Right lung (tissue), 10 donors: ENCODE results near the gene HES7. TPM values are rescaled to one million over a fixed set of nuclear protein-coding genes. Genes with fewer than 3 reads are reported as not detected.
"Not testable (repeated sequence)": the region's sequence is repeated elsewhere in the genome, so short reads cannot be mapped to it uniquely, and the experiment has no call there.

Experiments
- DNase-seq, 2 donors: peaks; one replicate each; pipeline ENCODE4 v3.0.0-alpha.2; 2013
- long read RNA-seq, 8 donors: transcript quantifications; one replicate each; lab custom pipeline, GENCODE V29; 2026
- polyA plus RNA-seq, 5 donors: library from polyadenylated mRNA; unstranded; fragments of 120-200 nt; gene quantifications; one replicate each; pipeline versions ENCODE4 v1.2.1 to v1.2.3, GENCODE V29; 2013; ENCODE audit warnings: inconsistent platforms in 1 of 5, low replicate concordance in 1 of 5; ENCODE audit not compliant: insufficient read length in 5 of 5, insufficient read depth in 1 of 5

Gene HES7
- polyA plus RNA-seq: under 1 TPM in 1 of 5 donors, not detected in 4; 0.22 TPM
- long read RNA-seq, donor 1: 0 reads
- long read RNA-seq, donor 2: 0 reads
- long read RNA-seq, donor 3: 0 reads
- long read RNA-seq, donor 4: 0 reads
- long read RNA-seq, donor 5: 0 reads
- long read RNA-seq, donor 6: 0 reads
- long read RNA-seq, donor 7: 0 reads
- long read RNA-seq, donor 8: 0 reads

DNA sequence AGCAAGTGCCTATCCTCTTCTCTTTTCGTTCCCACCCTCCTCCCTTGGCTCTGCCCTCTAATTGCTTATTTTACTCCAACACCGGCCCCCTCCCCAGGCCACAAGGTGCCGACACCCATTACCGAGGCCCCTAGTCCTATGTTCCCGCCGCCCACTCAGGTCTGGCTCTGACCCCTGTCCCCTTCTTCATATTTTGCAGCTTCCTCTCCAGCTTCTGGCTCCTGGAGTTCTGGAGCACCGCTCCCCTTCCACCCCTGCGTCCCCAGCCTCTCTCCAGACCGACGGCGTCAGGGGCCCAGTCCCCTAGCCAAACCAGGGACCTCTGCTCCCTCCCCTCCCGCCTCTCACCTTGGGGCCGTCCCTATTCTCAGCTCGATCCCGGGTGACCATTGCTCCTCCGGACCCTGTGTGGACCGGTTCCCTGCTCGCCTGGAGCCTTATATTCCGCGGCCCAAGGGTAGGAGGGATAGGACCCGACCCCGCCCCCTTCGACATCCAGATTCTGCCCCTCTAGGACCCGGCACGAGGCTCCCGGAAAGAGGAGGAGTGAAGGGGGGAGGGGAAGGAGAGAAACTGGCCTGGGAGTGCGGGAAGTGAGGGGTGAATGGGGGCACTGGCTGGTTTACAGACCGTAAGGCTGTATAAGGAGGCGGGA is at the start of gene HES7:
TSS of gene HES7 (minus strand) at position 412 of the 655 bp plus-strand sequence. CDS start at position 390, 22 bp downstream.
- peak in 1 of 2 donors; percentile 23 for DNase-seq

GRCh38 chr17:8173056-8173870 is 49.4 kb upstream of the HES7 start:
- peak; percentile 90 to 94 for DNase-seq

- not testable (repeated sequence) for DNase-seq
Measured at GRCh38 chr17:8170186-8170585, 46.3 kb upstream of the HES7 start.

DNA sequence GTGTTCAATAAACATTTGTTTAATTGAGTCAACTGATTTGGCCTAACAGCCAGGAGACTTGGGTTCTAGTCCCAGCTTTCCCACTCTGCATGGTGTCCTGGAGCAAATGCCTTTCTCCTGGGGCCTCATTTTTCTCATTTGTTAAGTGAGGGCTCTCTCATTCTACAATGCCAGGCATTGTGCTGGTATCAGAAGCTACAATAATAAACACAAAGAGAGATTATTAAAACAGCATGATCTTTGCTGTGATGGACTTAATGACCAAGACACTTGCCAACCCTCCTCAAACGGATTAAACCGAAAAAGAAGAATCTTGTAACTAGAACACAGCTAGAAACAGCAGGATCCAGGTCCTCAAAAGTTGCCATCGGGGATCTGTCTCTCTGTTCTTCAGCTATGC is 43.6 kb upstream of the HES7 start:
- no peak for DNase-seq

- DNase-seq: no peak
Measured at GRCh38 chr17:8166731-8167130, 42.8 kb upstream of the HES7 start.

DNA sequence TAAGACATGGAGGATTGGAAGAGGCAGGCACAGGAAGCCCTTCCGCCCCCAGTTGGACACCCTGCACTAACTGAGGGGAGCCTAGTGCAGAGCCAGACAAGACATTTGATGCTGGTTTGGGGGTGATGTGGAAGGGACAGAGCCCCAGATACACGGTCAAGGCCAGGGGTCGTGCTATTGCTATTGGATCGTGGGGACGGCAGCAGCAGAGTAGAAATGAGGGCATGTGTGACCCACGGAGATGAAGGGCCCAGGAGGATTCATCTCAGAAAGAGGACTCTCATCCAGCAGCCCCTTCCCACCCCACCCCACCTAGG is 40.9 kb upstream of the HES7 start:
- no peak for DNase-seq

DNA sequence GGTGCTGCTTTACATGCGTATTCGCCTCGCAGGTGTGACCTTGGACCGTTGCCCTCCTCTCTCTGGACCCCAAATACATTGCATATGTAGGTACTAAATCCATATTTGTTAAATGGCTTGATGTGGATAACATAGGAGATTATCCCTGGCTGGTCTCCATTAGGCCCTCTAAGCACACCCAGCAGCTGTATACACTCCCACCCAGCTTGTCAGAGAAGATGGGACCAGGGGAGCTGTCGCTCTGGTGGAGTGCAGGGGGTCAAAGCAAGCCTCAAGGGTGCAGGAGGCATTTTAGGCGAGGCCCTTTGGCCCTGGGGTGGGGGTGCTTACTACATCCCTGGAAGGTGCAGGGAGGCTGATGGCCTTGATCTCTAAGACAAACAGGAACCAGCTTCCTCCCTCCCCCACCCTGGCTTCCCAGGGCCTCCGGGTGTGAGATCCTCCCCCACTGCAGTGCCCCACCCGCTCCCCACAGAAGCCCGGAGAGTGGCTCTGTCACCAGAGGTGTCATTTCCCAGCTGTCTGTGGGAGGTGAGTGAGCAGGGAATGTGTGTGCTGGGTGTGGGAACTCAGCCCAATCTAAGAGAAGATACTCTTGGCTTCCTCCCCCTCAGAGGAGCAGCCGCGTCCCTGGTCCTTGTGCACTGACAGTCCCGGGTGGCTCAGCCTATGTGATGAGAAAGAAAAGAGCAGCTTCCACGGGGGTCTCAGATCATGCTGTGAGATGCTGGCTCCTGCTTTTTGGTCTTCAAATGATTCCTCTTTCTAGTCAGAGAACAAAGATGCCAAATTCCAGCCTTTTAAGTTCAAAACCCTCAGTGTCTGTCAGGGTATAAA is 40.3 kb upstream of the HES7 start:
- no peak for DNase-seq

GRCh38 chr17:8162997-8163977 is 39.4 kb upstream of the HES7 start:
- peak in 1 of 2 donors; percentile 78 for DNase-seq

GRCh38 chr17:8162233-8162996 is 38.5 kb upstream of the HES7 start, which contains the start of gene VAMP2:
VAMP2 (minus strand) TSS chr17:8162948; CDS start chr17:8162879, 69 bp downstream.
- peak in 1 of 2 donors; percentile 76 for DNase-seq

- DNase-seq: no peak
Measured at GRCh38 chr17:8161289-8162232, 37.7 kb upstream of the HES7 start.

DNA sequence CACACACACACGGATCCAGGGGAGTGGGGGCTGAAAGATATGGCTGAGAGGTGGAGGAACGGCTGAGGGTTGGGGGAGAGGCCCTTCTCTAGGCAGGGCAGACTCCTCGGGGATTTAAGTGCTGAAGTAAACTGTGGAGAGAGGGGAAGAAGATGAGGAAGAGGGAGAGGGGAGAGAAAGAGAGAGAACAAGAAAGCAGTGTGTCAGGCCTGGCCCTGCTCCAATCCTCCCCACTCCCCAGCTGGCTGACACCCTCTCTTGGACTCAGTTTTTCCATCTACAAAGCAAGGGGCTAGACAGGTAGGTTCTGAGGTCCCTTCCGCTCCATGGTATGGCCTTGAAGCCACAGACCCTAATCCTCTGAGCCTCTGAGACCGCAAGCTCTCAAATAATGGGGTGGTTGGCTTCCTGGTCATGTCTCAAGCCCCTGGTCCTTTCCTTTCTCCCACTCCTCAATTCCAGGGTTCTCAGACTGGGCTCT is 36.9 kb upstream of the HES7 start:
- DNase-seq: no peak

- no peak for DNase-seq
Measured at GRCh38 chr17:8160224-8160577, 36.3 kb upstream of the HES7 start.

- DNase-seq: no peak
Measured at GRCh38 chr17:8159459-8160223, 35.7 kb upstream of the HES7 start.

DNA sequence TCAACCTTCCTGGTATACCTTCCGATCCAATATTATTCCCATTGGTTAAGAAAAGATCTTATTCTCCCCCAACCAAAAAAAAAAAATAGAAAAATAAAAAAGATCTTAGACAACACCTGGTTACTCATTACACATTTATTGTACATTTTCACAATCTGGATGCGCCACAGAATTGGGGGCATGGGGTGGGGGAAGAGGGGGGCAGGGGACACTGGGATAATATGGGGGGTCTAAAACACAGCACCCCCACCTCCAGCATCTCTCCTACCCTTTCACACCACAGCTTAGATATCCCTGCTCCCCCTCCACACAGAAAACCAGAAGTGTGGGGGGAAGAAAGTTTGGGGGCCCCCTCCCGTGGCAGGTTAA is 35.1 kb upstream of the HES7 start:
- no peak for DNase-seq

DNA sequence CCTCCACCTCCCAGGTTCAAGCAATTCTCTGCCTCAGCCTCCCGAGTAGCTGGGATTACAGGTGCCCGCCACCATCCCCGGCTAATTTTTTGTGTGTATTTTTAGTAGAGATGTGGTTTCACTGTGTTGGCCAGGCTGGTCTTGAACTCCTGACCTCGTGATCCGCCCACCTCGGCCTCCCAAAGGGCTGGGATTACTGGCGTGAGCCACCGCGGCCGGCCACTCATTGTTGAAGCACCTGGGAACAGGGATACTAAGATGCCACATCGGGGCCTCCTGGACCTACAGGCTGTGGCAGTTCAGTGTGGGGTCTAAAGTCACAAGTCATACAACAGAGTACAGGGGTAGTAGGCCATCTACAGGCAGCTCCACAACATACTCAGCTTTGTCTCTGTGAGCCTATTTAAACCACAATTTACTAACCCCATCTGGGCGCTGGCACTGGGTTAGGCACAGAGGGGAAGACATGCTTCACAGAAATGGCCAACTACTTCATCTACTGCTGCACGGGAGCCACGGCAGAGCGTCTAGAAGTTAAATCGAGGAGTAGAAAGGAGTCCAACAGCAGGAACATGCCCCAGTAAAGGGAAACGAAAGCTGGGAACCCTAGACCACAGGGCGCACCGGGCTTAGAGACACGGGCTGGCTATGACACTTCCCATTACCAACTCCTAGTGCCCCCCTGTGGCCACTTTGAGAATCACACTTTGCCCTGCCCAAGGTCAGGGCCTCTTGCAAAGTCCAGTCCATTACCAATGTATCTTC is 34.5 kb upstream of the HES7 start:
- peak; percentile 78 to 83 for DNase-seq

DNA sequence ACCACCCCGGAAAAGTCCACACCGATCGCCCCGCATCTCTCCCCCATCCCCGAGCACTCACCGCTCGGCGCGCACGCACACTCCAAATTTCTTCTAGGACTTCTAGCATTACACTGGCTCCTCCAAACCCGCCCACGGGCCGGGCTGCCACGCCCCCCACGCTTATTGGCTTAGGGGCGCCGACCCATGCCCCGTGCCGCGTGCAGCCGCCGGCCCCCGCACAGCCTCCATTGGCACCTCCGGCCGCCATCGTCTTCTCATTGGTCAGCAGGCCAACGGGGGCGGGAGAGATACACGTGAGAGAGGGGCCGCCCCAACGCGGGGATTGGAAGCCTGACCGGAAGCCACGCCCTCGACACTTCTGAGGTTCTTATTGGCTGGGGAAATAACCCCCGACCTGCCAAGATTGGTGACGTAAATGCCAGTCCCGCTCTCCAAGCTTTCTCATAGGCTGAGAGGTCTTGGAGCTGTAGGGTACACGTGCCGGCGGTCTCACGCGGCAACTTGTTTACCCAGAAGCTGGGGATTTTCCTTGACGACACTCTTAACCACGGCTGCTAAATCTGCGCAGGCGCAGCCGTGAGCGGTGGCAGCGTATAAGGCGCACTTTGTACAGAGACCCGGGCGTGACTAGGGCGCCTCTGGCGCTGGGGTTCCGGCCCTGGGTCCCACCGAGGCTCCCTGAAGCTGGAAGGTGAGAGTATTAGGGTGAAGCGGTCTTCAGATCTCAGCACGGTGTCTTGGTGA is 32.5 kb upstream of the HES7 start:
- peak; percentile 100 for DNase-seq

DNA sequence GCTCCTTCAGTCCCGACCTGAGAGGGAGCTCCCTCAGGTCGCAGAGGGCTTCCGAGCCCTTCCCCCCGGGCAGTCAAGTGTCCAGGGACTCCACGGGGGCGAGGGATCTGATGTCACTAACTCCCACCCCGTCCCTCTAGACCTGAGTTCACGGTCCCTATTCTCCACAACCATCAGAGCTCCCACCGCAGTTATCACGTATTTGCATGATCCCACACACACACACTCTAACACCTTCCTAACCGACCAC is 32.0 kb upstream of the HES7 start:
- DNase-seq: no peak
